ENCODE results near the gene PDGFC. TPM values are rescaled to one million over a fixed set of nuclear protein-coding genes. Genes with fewer than 3 reads are reported as not detected.

PDGFC gene
- total RNA-seq, 2 donors from 2014 or later: 3.9 to 8.3 TPM

GRCh38 chr4:156781852-156782251 is 189.7 kb downstream of the PDGFC start:
- intact Hi-C loops (cut with DNase I): no loop called here
- H3K27ac ChIP-seq: no peak overlapping the region
- no peak overlapping the region for H3K4me3 ChIP-seq
- no peaks in the 10 kb centered on the region for H3K4me1 ChIP-seq
- no peaks in the 10 kb centered on the region for H3K9me3 ChIP-seq
- no peaks in the 10 kb centered on the region for H3K36me3 ChIP-seq
- no peak overlapping the region for H3K9ac ChIP-seq (ENCODE audit: low read depth in 2 of 2, low read length in 2 of 2)
- no peak for DNase-seq
- TF ChIP-seq CTCF (IDR thresholded peaks at IDR 0.05): no peak
- no peaks in the 10 kb centered on the region for H3K27me3 ChIP-seq

DNA sequence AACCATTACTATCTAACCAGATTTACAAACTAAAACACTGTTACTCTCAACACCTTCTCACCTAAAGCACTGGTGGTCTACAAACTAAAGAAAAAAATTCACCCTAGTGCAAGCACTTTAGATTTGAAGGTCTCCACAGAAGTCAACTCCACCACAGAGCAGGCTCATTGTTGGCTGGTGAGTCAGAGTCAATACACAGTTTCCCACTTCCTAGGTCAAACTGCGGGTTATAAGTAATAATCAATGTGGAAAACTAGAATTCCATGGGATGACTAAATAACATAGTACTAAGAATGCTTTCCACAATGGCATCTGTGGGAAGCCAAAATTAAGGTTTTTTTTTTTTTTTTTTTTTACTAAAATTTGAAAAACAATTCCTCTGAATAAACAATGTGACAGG is 191.8 kb downstream of the PDGFC start:
- intact Hi-C loops (cut with DNase I): no loop called here
- no peak for DNase-seq
- no peak overlapping the region for H3K27ac ChIP-seq
- no peaks in the 10 kb centered on the region for H3K27me3 ChIP-seq
- H3K9me3 ChIP-seq: no peaks in the 10 kb centered on the region
- H3K4me3 ChIP-seq: no peak overlapping the region
- no peak overlapping the region for H3K9ac ChIP-seq (ENCODE audit: low read depth in 2 of 2, low read length in 2 of 2)
- H3K4me1 ChIP-seq: no peaks in the 10 kb centered on the region
- H3K36me3 ChIP-seq: no peaks in the 10 kb centered on the region
- no peak for TF ChIP-seq CTCF (IDR thresholded peaks at IDR 0.05)

DNA sequence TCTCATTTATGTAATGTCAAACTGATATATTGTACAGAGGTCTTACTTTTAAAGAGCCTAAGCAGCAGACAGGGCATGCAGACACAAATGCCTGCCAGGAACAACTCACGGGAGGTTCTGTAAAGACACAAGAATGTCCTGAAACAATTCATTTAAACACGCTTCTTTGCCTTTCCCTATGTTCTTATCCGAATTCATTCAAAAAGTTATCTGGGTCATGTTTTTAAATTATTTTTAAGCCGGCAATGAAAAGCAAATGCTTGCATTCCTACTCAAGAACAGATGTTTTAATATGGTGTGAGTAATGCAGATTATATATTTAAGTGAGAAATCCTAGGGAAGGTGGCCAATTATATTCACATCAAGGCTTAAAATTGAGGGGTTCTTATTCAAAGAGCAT is 192.6 kb downstream of the PDGFC start:
- no peak overlapping the region for H3K9ac ChIP-seq (ENCODE audit: low read depth in 2 of 2, low read length in 2 of 2)
- TF ChIP-seq CTCF (IDR thresholded peaks at IDR 0.05): no peak
- DNase-seq: no peak
- intact Hi-C loops (cut with DNase I): no loop called here
- H3K4me3 ChIP-seq: no peak overlapping the region
- no peaks in the 10 kb centered on the region for H3K4me1 ChIP-seq
- no peak overlapping the region for H3K27ac ChIP-seq
- H3K27me3 ChIP-seq: no peaks in the 10 kb centered on the region
- no peaks in the 10 kb centered on the region for H3K9me3 ChIP-seq
- no peaks in the 10 kb centered on the region for H3K36me3 ChIP-seq

GRCh38 chr4:156778606-156779005 is 193.0 kb downstream of the PDGFC start:
- Histone ChIP-seq H3K4me3 (no peak overlapping the region), H3K9ac (ENCODE audit: low read depth in 2 of 2, low read length in 2 of 2) (no peak overlapping the region), H3K36me3 (no peaks in the 10 kb centered on the region), H3K4me1 (no peaks in the 10 kb centered on the region), H3K27ac (no peak overlapping the region), H3K9me3 (no peaks in the 10 kb centered on the region), H3K27me3 (no peaks in the 10 kb centered on the region)
- no peak for TF ChIP-seq CTCF (IDR thresholded peaks at IDR 0.05)
- no peak for DNase-seq
- intact Hi-C loops (cut with DNase I): no loop called here

- no peaks in the 10 kb centered on the region for H3K36me3 ChIP-seq
- intact Hi-C loops (cut with DNase I): no loop called here
- TF ChIP-seq CTCF (IDR thresholded peaks at IDR 0.05): no peak
- H3K27me3 ChIP-seq: no peaks in the 10 kb centered on the region
- H3K4me1 ChIP-seq: no peaks in the 10 kb centered on the region
- no peaks in the 10 kb centered on the region for H3K9me3 ChIP-seq
- DNase-seq: no peak
- no peak overlapping the region for H3K4me3 ChIP-seq
- no peak overlapping the region for H3K27ac ChIP-seq
- no peak overlapping the region for H3K9ac ChIP-seq (ENCODE audit: low read depth in 2 of 2, low read length in 2 of 2)
Observed at GRCh38 chr4:156778093-156778492, 193.5 kb downstream of the PDGFC start.

DNA sequence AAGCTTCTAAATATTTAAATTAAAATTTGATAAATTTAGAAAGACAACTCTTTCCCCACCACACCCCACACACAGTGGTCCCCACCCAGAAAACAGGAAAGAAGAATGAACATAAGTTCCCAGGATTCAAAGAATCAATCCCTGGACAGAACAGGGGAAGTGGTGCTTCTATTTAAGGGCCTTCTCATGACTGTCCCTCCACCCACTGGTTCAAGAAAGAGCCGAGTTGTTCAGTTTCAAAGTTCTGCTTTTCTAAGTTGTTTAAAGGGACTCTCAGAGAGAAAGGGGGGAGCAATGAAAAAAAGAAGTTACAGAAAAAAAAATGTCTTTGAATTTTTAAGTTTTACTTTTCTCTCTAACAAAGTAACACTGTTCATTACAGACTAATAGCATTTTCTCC is 195.8 kb downstream of the PDGFC start:
- H3K27me3 ChIP-seq: no peaks in the 10 kb centered on the region
- peaks cover 3% of the 10 kb centered on the region for H3K4me1 ChIP-seq
- TF ChIP-seq CTCF (IDR thresholded peaks at IDR 0.05): no peak
- no peak overlapping the region for H3K4me3 ChIP-seq
- no peak overlapping the region for H3K9ac ChIP-seq (ENCODE audit: low read depth in 2 of 2, low read length in 2 of 2)
- no peak overlapping the region for H3K27ac ChIP-seq
- no peak for DNase-seq
- H3K36me3 ChIP-seq: no peaks in the 10 kb centered on the region
- H3K9me3 ChIP-seq: no peaks in the 10 kb centered on the region
- intact Hi-C loops (cut with DNase I): no loop called here

Measured in colonic mucosa (tissue), 4 donors.